K562 (cell line): ENCODE data around the gene FYB1. TPM values are rescaled to one million over a fixed set of nuclear protein-coding genes. Genes with fewer than 3 reads are reported as not detected.
A peak's percentile ranks its signal among the peaks of the same experiment; 100 is the strongest.

Source experiments
- ATF4 ChIP-seq: fragments of 450-650 bp; formaldehyde crosslinking; IDR thresholded peaks from 2 replicates; pipeline ENCODE4 v1.4.0; 2022; ENCODE audit warnings: mild to moderate bottlenecking, moderate library complexity
- CHD7 ChIP-seq: fragments of 200-600 bp; sonication (generic); IDR thresholded peaks from one replicate; pipeline ENCODE4 v1.6.1; 2012; ENCODE audit warnings: mild to moderate bottlenecking, low read depth, low read length, inconsistent platforms
- NFATC3 ChIP-seq: fragments of 450-650 bp; IDR thresholded peaks from 2 replicates; pipeline ENCODE4 v1.6.1; 2017; ENCODE audit warnings: mild to moderate bottlenecking
- PBX2 ChIP-seq, 2 experiments: IDR thresholded peaks in 1 of 2; conservative IDR thresholded peaks in 1 of 2; 2 replicates each; pipeline ENCODE4 v1.6.1; 2016; ENCODE audit warnings: low read depth in 2 of 2, mild to moderate bottlenecking in 1 of 2, missing compliant biosample characterization in 1 of 2, missing genetic modification characterization in 1 of 2, moderate library complexity in 1 of 2
- PHF8 ChIP-seq: fragments of 200-600 bp; sonication (generic); IDR thresholded peaks from 2 replicates; pipeline ENCODE4 v1.6.1; 2012; ENCODE audit warnings: mixed run types, mild to moderate bottlenecking, inconsistent platforms, low read length, moderate library complexity, borderline replicate concordance
- TBP ChIP-seq: optimal IDR thresholded peaks from 2 replicates; pipeline ENCODE3; 2011; ENCODE audit warnings: low read depth, low read length, improper control_type of control experiment
- VEZF1 ChIP-seq: fragments of 200-800 bp; sonication (Bioruptor generic); IDR thresholded peaks from 2 replicates; pipeline ENCODE4 v1.6.1; 2017; ENCODE audit warnings: missing genetic modification characterization, missing compliant biosample characterization
- ZNF766 ChIP-seq: fragments of 200-800 bp; sonication (Bioruptor generic); conservative IDR thresholded peaks from 2 replicates; pipeline ENCODE4 v1.6.1; 2016; ENCODE audit warnings: missing genetic modification characterization, missing compliant biosample characterization
- polyA plus RNA-seq, 8 experiments: library from polyadenylated mRNA; depleted of rRNA in 4 of 8; stranded (reverse) in 5 of 8; unstranded in 3 of 8; fragments of >200 nt; fragmentation: Nextera tagmentation in 2 of 8; fragmentation: Illumina TruSeq in 1 of 8; extraction: Ambion mirVana in 2 of 8; extraction: Trizol in 1 of 8; gene quantifications; 2 replicates each; pipeline versions ENCODE4 v1.2.1 to v1.2.3, GENCODE V29; 2011 to 2014; ENCODE audit warnings: inconsistent platforms in 1 of 8, missing spikeins in 1 of 8
- total RNA-seq, 7 experiments: library from RNA; depleted of rRNA in 6 of 7; stranded (reverse); fragments of >200 nt in 6 of 7; fragmentation: Illumina TruSeq in 2 of 7; extraction: Trizol in 2 of 7; gene quantifications; 2 replicates each; pipeline versions ENCODE4 v1.2.1 to v1.2.3, GENCODE V29; 2011 to 2021; ENCODE audit warnings: low replicate concordance in 1 of 7

The FYB1 gene
- total and polyA plus RNA-seq, 9 of the 15 experiments (the other 6 are each of a cell fraction or from before 2014, with no cell fraction given), result 4.7 to 31.5 (median 9.7) TPM

- TF ChIP-seq CHD7 (no peak), ZNF766 (CRISPR knock-in tag) (no peak), ATF4 (no peak), PBX2 (CRISPR knock-in tag; IDR thresholded peaks at IDR 0.05; ENCODE audit: low read depth) (no peak), PBX2 (tag; conservative IDR thresholded peaks at IDR 0.05; ENCODE audit: low read depth) (0 out of 2 replicates have a peak, but pooled peaks have one; percentile 7), NFATC3 (no peak), TBP (no peak), PHF8 (no peak), VEZF1 (CRISPR knock-in tag) (no peak)
These were observed 1.7 kb downstream of the FYB1 start (continued) for GRCh38 chr5:39217365-39218281.
